Measurements from ENCODE around the gene LRCH3. TPM values are rescaled to one million over a fixed set of nuclear protein-coding genes. Genes with fewer than 3 reads are reported as not detected.

The LRCH3 gene
- total RNA-seq, 1 experiment from 2014 or later = 43.1 TPM

DNA sequence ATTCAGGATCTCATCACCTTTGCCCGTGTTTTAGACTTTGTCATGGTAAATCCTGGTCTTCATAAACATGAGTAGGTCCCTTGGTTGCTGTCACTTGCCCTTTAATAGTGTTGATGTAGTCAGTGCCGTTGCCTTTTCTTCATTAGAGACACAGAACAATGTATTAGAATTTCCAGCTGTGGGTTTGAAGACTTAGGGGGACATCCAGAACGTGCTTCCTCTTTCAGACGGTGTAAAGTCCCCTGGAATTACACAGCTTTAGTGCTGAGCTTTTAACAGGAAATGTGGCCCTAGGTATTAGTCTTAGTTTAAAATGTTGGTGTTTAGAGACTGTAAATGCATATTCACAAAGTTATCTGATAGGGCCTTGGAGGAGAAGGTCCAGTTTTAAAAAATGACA is 8.8 kb upstream of the LRCH3 start:
- H4K20me1 ChIP-seq (ENCODE audit: low read length) = 0 out of 2 replicates have a peak, but pooled peaks cover 6% of the 10 kb centered on the region
- no peaks in the 10 kb centered on the region for H3K9me2 ChIP-seq (replicated peaks; ENCODE audit: low read length)
- H3K27ac ChIP-seq (ENCODE audit: low read length) = no peak overlapping the region
- no peaks in the 10 kb centered on the region for H3K79me2 ChIP-seq (ENCODE audit: low read length)
- ATAC-seq (no peak), DNase-seq (no peak)
- H3K9me3 ChIP-seq (ENCODE audit: low read length) = no peaks in the 10 kb centered on the region
- peaks cover 40% of the 10 kb centered on the region for H3K36me3 ChIP-seq (ENCODE audit: low read depth, low read length)
- CTCF ChIA-PET = no interaction called here
- TF ChIP-seq CTCF (conservative IDR thresholded peaks at IDR 0.05; ENCODE audit: low read depth, low read length) (no peak), EZH2phosphoT487 (IDR thresholded peaks at IDR 0.05; ENCODE audit: borderline replicate concordance, low read length) (no peak), EZH2 (IDR thresholded peaks at IDR 0.05; ENCODE audit: low read length, unreplicated experiment) (no peak)
- H3K9ac ChIP-seq (ENCODE audit: low read length) = no peak overlapping the region
- no peak overlapping the region for H3K4me3 ChIP-seq (ENCODE audit: low read length)
- POLR2A ChIA-PET (ENCODE audit: unreplicated experiment) = no interaction called here
- no peaks in the 10 kb centered on the region for H3F3A ChIP-seq (ENCODE audit: low read length, unreplicated experiment)
- intact Hi-C loops (cut with micrococcal nuclease) = no loop called here
- H3K4me1 ChIP-seq (ENCODE audit: insufficient read depth, low read length) = peaks cover 2% of the 10 kb centered on the region
- BruUV-seq (replicated peaks) = TSS peak; percentile 40
- H3K4me2 ChIP-seq (ENCODE audit: low read length) = no peak overlapping the region
- no peaks in the 10 kb centered on the region for H3K27me3 ChIP-seq (ENCODE audit: low read length)
- H2AFZ ChIP-seq (ENCODE audit: low read length) = no peak overlapping the region

DNA sequence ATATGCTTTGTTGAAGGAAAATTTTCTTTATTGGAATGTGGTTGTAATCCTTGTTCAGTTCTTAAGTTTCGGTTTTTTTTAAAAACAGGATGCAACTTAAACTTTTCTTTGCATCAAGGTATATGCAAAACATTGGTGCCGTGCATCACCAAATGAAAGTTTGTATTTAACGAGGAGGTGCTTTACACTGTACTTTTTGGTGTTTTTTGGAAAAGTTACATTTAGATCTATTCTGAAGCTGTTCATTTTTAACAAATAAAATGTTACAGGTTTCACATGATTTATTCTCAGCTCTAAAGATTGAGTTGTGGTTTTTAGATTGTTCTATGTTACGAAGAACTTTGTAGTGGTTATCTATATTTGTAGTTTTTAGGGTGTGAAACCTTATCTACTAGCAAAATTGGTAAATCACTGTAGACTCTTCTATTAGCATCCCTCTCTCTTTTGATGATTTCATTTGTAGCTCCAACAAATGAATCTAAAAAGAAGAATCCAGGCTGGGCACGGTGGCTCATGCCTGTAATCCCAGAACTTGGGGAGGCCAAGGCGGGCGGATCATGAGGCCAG is 7.0 kb upstream of the LRCH3 start:
- ChIA-PET CTCF (no interaction called here), POLR2A (ENCODE audit: unreplicated experiment) (no interaction called here)
- Histone ChIP-seq H3K9me2 (replicated peaks; ENCODE audit: low read length) (no peaks in the 10 kb centered on the region), H3K9ac (ENCODE audit: low read length) (no peak overlapping the region), H3K79me2 (ENCODE audit: low read length) (no peaks in the 10 kb centered on the region), H3K4me3 (ENCODE audit: low read length) (no peak overlapping the region), H3K4me2 (ENCODE audit: low read length) (no peak overlapping the region), H3K27me3 (ENCODE audit: low read length) (no peaks in the 10 kb centered on the region), H3K4me1 (ENCODE audit: insufficient read depth, low read length) (peaks cover 9% of the 10 kb centered on the region), H3K36me3 (ENCODE audit: low read depth, low read length) (peaks cover 26% of the 10 kb centered on the region), H3F3A (ENCODE audit: low read length, unreplicated experiment) (no peaks in the 10 kb centered on the region), H4K20me1 (ENCODE audit: low read length) (0 out of 2 replicates have a peak, but pooled peaks cover 6% of the 10 kb centered on the region), H2AFZ (ENCODE audit: low read length) (no peak overlapping the region), H3K27ac (ENCODE audit: low read length) (no peak overlapping the region), H3K9me3 (ENCODE audit: low read length) (no peaks in the 10 kb centered on the region)
- DNase-seq = no peak
- intact Hi-C loops (cut with micrococcal nuclease) = no loop called here
- BruUV-seq (replicated peaks) = no TSS peak
- TF ChIP-seq EZH2phosphoT487 (IDR thresholded peaks at IDR 0.05; ENCODE audit: borderline replicate concordance, low read length) (no peak), EZH2 (IDR thresholded peaks at IDR 0.05; ENCODE audit: low read length, unreplicated experiment) (no peak), CTCF (conservative IDR thresholded peaks at IDR 0.05; ENCODE audit: low read depth, low read length) (no peak)
- ATAC-seq = no peak

- TF ChIP-seq EZH2 (IDR thresholded peaks at IDR 0.05; ENCODE audit: low read length, unreplicated experiment) = no peak
- no peak for TF ChIP-seq CTCF (conservative IDR thresholded peaks at IDR 0.05; ENCODE audit: low read depth, low read length)
- no peak for TF ChIP-seq EZH2phosphoT487 (IDR thresholded peaks at IDR 0.05; ENCODE audit: borderline replicate concordance, low read length)
- intact Hi-C loops (cut with micrococcal nuclease) = no loop called here
Measured at GRCh38 chr3:197787412-197787811, 3.6 kb upstream of the LRCH3 start.

More at GRCh38 chr3:197787412-197787811, 3.6 kb upstream of the LRCH3 start:
- ChIA-PET CTCF (interaction anchor here (0.6 kb wide), 2 partner anchors 37 to 287 kb away, joined by 3 to 5 read pairs; no protein-coding TSS in a partner anchor), POLR2A (ENCODE audit: unreplicated experiment) (no interaction called here)
- H3K27ac ChIP-seq (ENCODE audit: low read length) = 0 out of 2 replicates have a peak overlapping the region, but pooled peaks have one; percentile 4
- no TSS peak for BruUV-seq (replicated peaks)
- H3K9me2 ChIP-seq (replicated peaks; ENCODE audit: low read length) = no peaks in the 10 kb centered on the region
- no peak for ATAC-seq
- peak overlapping the region; percentile 5; the same call in 1 of the 2 replicates for H3K4me2 ChIP-seq (ENCODE audit: low read length)
- H3K9me3 ChIP-seq (ENCODE audit: low read length) = no peaks in the 10 kb centered on the region
- no peaks in the 10 kb centered on the region for H3F3A ChIP-seq (ENCODE audit: low read length, unreplicated experiment)
- no peak overlapping the region for H3K9ac ChIP-seq (ENCODE audit: low read length)
- 0 out of 2 replicates have a peak, but pooled peaks cover 6% of the 10 kb centered on the region for H4K20me1 ChIP-seq (ENCODE audit: low read length)
- peaks cover 9% of the 10 kb centered on the region for H3K4me1 ChIP-seq (ENCODE audit: insufficient read depth, low read length)
- H3K4me3 ChIP-seq (ENCODE audit: low read length) = no peak overlapping the region
- peaks cover 6% of the 10 kb centered on the region for H3K36me3 ChIP-seq (ENCODE audit: low read depth, low read length)
- H3K27me3 ChIP-seq (ENCODE audit: low read length) = no peaks in the 10 kb centered on the region
- no peak overlapping the region for H2AFZ ChIP-seq (ENCODE audit: low read length)
- DNase-seq = peak; percentile 59
- H3K79me2 ChIP-seq (ENCODE audit: low read length) = peaks cover 13% of the 10 kb centered on the region

Data from PC-3 (cell line).